NCI-H69 (cell line): ENCODE results near the gene TP73.

ENCODE experiments used
- DNase-seq: peaks from one replicate; lab custom pipeline; 2025; lab: John Stamatoyannopoulos, UW

Gene TP73

GRCh38 chr1:3634059-3634800, 18.1 kb upstream of the TP73 start:
- DNase-seq: no peak

GRCh38 chr1:3636080-3636479, 16.2 kb upstream of the TP73 start:
- DNase-seq: no peak

GRCh38 chr1:3636531-3636930, 15.8 kb upstream of the TP73 start:
- DNase-seq: no peak

- no peak for DNase-seq
Observed at GRCh38 chr1:3638027-3638426, 14.3 kb upstream of the TP73 start.

- no peak for DNase-seq
Observed at GRCh38 chr1:3638676-3639075, 13.6 kb upstream of the TP73 start.

GRCh38 chr1:3639397-3639911, 12.9 kb upstream of the TP73 start:
- DNase-seq: no peak

GRCh38 chr1:3640121-3640837, 12.0 kb upstream of the TP73 start:
- no peak for DNase-seq

- DNase-seq: no peak
Observed at GRCh38 chr1:3641046-3641760, 11.1 kb upstream of the TP73 start.

GRCh38 chr1:3641816-3642215, 10.5 kb upstream of the TP73 start:
- no peak for DNase-seq

- no peak for DNase-seq
Observed at GRCh38 chr1:3642919-3643675, 9.2 kb upstream of the TP73 start.

- DNase-seq: no peak
Observed at GRCh38 chr1:3644273-3644672, 8.0 kb upstream of the TP73 start.

- DNase-seq: no peak
Observed at GRCh38 chr1:3645247-3645646, 7.1 kb upstream of the TP73 start.

GRCh38 chr1:3645666-3646355, 6.5 kb upstream of the TP73 start:
- DNase-seq: no peak

GRCh38 chr1:3646596-3646995, 5.7 kb upstream of the TP73 start:
- no peak for DNase-seq

GRCh38 chr1:3649342-3650247, 2.7 kb upstream of the TP73 start, which contains the start of gene WRAP73:
TSS of gene WRAP73 (minus strand) at chr1:3650103. CDS start at chr1:3649999, 104 bp downstream.
- DNase-seq: peak; percentile 92

- DNase-seq: no peak
Observed at GRCh38 chr1:3650248-3651025, 1.9 kb upstream of the TP73 start.

GRCh38 chr1:3651026-3651929, 1.0 kb upstream of the TP73 start:
- no peak for DNase-seq

- peak; percentile 67 for DNase-seq
Observed at GRCh38 chr1:3652548-3653285, 401 bp downstream of the TP73 start.
